NCI-H146 treated with DMSO at 0.1 percent for 48 hours (cell line): ENCODE results near the gene FGF11.

ENCODE experiments used
- DNase-seq: peaks from one replicate; lab custom pipeline; 2025; ENCODE audit not compliant: unreplicated experiment; lab: John Stamatoyannopoulos, UW

FGF11 gene

GRCh38 chr17:7408252-7408727 is 31.0 kb upstream of the FGF11 start:
- no peak for DNase-seq

GRCh38 chr17:7408863-7409262 is 30.4 kb upstream of the FGF11 start:
- no peak for DNase-seq

- DNase-seq = no peak
These were observed 29.6 kb upstream of the FGF11 start for GRCh38 chr17:7409716-7410115.

GRCh38 chr17:7410634-7411426 is 28.5 kb upstream of the FGF11 start:
- DNase-seq = no peak

- no peak for DNase-seq
These were observed 27.9 kb upstream of the FGF11 start for GRCh38 chr17:7411427-7411750.

- DNase-seq = no peak
These were observed 25.8 kb upstream of the FGF11 start for GRCh38 chr17:7413346-7413985.

- no peak for DNase-seq
These were observed 24.5 kb upstream of the FGF11 start for GRCh38 chr17:7414837-7415236.

- DNase-seq = no peak
These were observed 23.5 kb upstream of the FGF11 start for GRCh38 chr17:7415784-7416183.

- no peak for DNase-seq
These were observed 23.0 kb upstream of the FGF11 start for GRCh38 chr17:7416323-7416722.

GRCh38 chr17:7417056-7417655 is 22.2 kb upstream of the FGF11 start:
- no peak for DNase-seq

GRCh38 chr17:7418472-7419152 is 20.7 kb upstream of the FGF11 start:
- DNase-seq = no peak

GRCh38 chr17:7419819-7420610 is 19.3 kb upstream of the FGF11 start, which contains the start of gene SPEM1:
Gene SPEM1, plus strand, starts transcription at chr17:7420324. Its CDS starts 61 bp downstream, at chr17:7420385.
- no peak for DNase-seq

- DNase-seq = no peak
These were observed 18.1 kb upstream of the FGF11 start for GRCh38 chr17:7421186-7421585.

GRCh38 chr17:7423679-7424078 is 15.6 kb upstream of the FGF11 start:
- no peak for DNase-seq

GRCh38 chr17:7425316-7425715 is 14.0 kb upstream of the FGF11 start, which contains the start of gene SPEM2:
Gene SPEM2, plus strand, starts transcription at chr17:7425616. Its CDS starts 73 bp downstream, at chr17:7425689.
- no peak for DNase-seq

GRCh38 chr17:7425756-7426155 is 13.6 kb upstream of the FGF11 start:
- DNase-seq = no peak

GRCh38 chr17:7426203-7426863 is 13.0 kb upstream of the FGF11 start:
- DNase-seq = no peak

GRCh38 chr17:7426896-7427489 is 12.3 kb upstream of the FGF11 start:
- no peak for DNase-seq

GRCh38 chr17:7427549-7427948 is 11.8 kb upstream of the FGF11 start:
- DNase-seq = no peak

GRCh38 chr17:7428557-7428956 is 10.8 kb upstream of the FGF11 start, which contains the start of gene SPEM3:
Gene SPEM3, plus strand, starts transcription at chr17:7428857. Its CDS starts 46 bp downstream, at chr17:7428903.
- no peak for DNase-seq
